Erythroblast (primary cell): Measurements from ENCODE around the gene CFAP99.

Experiments
- GATA1 ChIP-seq: IDR thresholded peaks from 2 replicates; pipeline ENCODE4 v1.6.1; 2011; ENCODE audit warnings: low read depth, mild to moderate bottlenecking, control low read depth, low read length, moderate library complexity
- POLR2A ChIP-seq: IDR thresholded peaks from 2 replicates; pipeline ENCODE4 v1.6.1; 2011; ENCODE audit warnings: mild to moderate bottlenecking, low read length

GRCh38 chr4:2472187-2472586 lies 53.4 kb downstream of the CFAP99 start:
- TF ChIP-seq POLR2A (no peak), GATA1 (no peak)
